Activated CD4-positive, alpha-beta T cell treated with anti-CD3 and anti-CD28 coated beads, Interleukin-2, amount 50 U/mL, for 24 hours (primary cell): ENCODE data around the gene CLASP1.
"Not testable (repeated sequence)": the region's sequence is repeated elsewhere in the genome, so short reads cannot be mapped to it uniquely, and the experiment has no call there.

ENCODE experiments used
- DNase-seq, 2 donors: peaks; one replicate each; pipeline ENCODE4 v3.0.0-alpha.2; 2020; ENCODE audit warnings: low read depth in 1 of 2, low spot score in 1 of 2

CLASP1 gene

DNA sequence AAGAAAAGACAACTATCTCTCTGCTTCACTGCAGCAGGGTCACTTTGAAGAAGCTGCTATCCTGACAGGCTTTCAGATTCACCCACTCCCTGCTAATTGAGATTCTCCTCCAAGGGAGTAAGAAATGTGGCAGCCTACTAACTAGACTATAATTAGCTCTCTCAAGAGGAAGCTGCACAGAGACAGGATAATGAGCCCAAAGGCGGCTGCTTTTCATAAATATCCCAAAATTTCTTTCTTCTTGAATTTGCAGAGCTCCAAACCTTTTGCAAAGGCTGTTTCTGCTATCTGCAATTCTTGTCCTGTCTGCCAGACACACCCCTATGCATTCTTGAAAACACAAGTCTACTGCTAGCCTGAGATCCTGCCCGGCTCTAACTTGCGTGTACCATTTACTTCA lies 172.6 kb downstream of the CLASP1 start:
- DNase-seq, result no peak

DNA sequence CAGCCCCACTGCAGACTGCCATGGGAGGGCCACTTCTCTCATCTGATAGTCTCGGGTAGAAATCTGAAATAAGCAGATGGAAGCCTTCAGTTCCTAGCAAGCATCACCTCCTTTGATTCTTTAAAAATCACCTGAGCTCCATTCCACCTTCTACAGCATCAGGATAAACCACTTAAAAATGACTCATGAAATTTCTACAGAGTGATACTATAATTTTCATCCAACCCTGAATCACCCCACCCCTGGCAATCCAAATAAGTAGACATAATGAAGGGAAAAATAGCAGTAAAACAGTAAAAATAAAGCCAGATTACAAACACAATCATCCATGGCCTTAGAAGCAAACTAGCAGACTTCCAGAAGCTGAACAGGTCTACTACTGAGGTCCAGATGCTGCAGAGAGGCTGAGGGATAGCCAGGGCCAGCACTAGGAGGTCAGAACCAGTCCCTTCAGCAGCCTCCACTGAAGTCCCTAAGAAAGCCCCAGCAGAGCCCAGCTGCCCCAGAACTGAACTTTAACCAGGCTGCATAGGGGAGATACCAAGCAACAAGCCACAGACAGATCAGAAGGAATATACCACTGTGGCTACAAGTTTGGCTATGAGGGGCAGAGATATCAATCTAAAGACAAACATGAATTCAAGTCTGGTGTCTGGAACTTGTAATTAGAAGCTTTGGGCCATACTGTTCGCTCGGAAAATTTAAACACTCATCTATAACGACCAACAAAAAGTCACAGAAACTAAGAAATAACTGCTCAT lies 173.3 kb downstream of the CLASP1 start:
- no peak for DNase-seq

DNA sequence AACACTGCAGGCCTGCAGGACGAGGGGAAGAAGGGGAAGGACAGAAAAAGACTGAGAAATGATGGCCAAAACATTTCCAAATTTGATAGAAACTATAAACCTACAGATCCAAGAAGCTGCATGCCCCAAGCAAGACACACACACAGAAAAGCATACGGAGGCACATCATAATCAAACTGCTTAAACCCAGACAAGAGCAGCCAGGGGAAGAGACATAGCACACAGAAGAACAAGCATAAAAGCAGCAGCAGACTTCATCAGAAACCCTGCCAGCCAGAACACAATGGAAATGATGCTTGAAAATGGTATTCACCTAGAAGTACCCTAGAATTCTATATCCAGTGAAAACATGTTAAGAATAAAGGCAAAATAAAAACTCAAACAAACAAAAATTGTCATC lies 175.8 kb downstream of the CLASP1 start:
- DNase-seq, result no peak

DNA sequence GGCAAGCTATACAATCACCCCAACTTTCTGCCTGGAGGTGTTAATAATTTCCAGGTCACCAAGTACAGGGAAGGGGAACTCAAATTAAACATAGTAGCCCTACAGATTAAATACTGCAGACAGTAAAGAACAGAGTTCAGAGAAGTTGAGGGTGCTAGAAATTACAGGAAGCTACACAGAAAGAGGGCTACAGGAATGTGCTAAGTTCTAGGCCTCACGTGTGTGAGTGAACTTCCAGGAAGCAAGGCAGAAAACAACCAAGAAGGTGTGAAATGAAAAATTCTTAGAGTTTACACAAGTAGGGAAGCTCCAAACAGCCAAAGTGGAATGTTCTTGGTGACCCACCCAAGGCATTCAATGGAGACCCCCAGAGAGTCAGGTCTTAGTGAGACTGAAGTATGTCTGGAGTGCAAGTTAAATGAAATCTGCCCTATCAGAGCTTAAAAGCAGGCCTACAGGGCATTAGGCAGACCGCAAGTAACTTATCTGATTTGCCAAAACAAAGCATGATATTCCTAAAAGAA lies 176.7 kb downstream of the CLASP1 start:
- no peak for DNase-seq

GRCh38 chr2:121471532-121472469 lies 177.5 kb downstream of the CLASP1 start:
- DNase-seq, result no peak

GRCh38 chr2:121470917-121471316 lies 178.3 kb downstream of the CLASP1 start:
- no peak for DNase-seq

DNA sequence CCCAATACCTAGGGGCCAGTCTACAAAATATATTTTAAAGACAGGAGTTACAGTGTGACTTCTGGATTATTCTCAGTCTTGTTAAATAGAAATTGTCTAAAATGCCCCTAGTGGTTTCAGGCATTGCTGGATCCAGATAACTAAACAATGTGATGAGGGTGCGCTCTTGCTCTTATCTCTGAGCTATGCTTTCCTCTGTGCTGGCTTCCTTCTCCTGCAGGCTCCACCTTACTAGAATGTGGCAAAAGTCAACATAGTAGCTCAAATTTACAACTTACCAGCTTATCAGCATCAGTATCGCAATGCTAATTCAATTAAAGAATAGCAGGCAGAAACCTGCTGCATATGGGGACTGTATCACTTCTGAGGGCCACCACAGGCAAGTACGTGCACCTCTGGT lies 179.9 kb downstream of the CLASP1 start:
- no peak for DNase-seq

GRCh38 chr2:121468936-121469335 lies 180.3 kb downstream of the CLASP1 start:
- DNase-seq, result no peak

DNA sequence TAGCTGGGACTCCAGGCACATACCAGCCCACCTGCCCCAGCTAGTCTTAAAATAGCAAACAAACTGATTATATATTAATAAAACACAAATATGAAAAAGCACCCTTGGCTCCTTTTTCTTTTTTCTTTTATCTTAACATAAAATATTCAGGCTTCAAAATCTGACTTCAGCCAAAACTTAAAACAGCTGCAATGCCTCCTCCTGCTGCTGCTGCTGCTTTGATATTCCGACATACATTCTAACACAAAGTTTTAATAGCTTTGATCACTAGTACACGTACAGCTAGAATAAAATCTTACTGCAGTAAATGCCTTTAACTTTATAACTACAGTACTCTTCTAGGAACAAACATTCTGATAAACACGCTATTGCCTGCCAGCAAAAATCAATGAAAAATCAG lies 190.0 kb downstream of the CLASP1 start:
- DNase-seq, result no peak

DNA sequence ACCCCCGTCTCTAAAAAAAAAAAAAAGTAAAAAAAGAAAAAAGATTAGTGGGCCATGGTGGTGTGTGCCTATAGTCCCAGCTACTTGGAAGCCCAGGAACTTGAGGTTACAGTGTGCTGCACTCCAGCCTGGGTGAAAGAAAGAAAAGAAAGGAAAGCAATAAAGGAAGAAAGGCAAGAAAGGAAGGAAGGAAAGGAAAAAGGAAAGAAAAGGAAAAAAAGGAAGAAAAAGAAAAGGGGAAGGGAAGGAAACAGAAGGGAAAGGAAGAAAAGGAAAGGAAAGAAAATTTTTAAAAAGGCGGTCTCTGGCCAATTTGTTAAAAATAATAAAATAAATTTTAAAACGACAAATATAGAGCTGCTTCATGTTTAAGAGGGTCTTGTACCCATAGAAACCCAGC lies 192.9 kb downstream of the CLASP1 start:
- no peak for DNase-seq

DNA sequence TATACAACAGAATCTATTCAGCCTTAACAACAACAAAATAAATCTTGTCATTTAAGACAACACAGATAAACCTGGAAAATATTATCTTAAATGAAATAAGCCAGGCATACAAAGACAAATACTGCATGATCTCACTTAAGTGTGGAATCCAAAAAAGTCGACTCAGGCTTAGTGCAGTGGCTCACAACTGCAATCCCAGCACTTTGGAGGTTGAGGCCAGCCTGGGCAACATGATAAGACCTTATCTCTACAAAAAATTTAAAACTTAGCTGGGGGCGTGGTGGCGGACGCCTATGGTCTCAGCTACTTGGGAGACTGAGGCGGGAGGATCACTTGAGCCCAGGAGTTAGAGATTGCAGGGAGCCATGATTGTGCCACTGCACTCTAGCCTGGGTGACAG lies 193.8 kb downstream of the CLASP1 start:
- no peak for DNase-seq

DNA sequence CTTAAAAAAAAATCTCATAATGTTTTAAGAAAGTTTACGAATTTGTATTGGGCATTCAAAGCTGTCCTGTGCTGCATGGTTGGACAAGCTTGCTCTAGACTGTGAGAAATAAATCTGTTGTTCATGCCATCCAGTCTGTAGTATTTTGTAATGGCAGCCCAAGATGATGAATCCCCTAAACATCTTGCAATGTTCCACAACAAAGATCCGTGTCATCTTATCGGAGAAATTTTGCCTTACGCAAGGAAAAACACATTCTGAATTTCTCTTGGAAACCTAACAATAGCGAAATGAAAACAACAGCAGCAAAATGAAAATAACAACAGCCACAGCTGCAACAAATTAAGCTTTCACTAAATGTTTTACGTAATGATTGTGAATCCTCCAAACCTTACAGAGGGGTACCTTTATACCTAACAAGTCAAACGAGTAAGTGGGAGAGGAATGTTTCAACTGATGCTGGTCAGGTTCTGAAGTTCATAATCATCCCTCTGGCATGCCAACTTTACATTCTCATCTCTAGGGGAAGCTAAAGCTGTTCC lies 194.6 kb downstream of the CLASP1 start:
- DNase-seq, result no peak

- DNase-seq, result no peak
Observed at GRCh38 chr2:121451398-121451797, 197.9 kb downstream of the CLASP1 start.

DNA sequence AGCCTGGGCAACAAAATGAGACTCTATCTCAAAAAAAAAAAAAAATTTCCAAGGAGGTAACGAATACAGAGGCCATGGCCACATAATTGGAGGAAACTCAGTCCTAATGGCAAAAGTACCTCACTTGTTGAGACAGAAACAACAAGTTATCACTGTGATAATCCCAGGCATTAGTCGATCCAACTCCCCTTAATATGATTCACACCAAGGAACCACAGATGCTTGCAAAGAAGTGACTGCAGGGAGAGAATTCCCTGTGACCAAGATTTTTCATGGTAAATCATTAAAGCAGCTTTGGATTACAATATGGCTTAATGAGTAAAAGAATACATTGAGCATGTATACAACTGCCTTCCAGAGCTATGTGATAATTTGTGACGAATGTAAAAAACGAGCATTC lies 199.0 kb downstream of the CLASP1 start:
- no peak for DNase-seq

DNA sequence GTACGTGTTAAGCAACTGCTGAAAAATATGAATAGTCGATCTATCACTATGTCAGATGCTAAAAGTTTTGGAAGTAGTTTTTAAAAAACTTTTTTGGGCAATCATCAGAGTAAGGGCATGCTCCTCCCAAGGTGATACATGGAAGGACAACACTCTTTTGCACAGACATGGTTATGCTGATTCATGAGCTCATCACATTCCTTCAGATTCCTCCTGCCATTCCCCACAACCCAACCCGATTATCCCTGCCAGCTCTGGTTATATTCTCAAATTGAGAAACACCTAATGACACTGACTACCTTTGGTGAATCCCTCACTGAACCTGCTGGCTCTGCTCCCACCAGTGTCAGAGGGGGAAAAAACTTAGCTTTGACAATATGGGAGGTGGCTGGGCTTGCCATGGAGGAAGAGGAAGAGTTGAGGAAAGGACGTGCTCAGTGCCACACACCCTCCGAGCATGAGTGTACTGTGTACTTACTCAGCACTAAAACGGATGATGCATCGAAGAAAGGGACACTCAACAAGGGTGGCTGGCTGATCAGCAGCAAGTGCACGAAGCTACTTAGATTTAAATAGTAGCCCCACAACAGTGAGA lies 202.5 kb downstream of the CLASP1 start:
- DNase-seq, result no peak

DNA sequence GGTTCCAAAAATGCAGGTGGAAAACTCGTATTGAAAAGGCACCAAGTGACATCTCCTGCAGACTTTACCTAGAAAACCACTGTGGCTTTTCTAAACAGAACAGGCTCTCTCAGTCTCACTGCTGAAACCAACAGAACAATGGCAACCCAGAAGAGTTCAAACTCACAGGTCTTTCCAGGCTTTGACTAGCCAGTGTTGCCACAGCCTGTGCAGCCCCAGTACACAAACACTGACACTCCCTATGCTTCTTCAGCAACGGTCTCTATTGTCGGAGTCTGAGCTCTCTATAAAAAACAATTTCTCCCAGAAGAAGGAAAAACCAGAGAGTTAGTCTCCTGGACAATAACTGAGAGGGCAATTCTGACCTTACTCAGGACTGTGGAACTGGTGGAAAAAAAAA lies 206.4 kb downstream of the CLASP1 start:
- no peak for DNase-seq

DNA sequence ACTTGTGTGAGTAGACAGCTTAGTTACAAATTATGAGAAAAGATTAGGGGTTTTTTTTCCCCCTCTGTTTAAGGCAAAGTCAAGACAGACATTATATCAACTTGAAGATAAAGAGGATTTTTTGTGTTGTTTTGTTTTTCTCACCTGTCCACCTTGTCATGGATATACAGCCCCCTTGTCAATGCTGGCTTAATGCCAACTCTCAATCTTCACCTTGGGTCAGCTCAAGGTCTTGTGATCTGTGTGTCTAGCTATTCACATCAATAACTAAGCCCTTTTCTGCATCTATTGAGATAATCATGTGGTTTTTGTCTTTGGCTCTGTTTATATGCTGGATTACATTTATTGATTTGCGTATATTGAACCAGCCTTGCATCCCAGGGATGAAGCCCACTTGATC lies 211.0 kb downstream of the CLASP1 start:
- DNase-seq, result not testable (repeated sequence)

DNA sequence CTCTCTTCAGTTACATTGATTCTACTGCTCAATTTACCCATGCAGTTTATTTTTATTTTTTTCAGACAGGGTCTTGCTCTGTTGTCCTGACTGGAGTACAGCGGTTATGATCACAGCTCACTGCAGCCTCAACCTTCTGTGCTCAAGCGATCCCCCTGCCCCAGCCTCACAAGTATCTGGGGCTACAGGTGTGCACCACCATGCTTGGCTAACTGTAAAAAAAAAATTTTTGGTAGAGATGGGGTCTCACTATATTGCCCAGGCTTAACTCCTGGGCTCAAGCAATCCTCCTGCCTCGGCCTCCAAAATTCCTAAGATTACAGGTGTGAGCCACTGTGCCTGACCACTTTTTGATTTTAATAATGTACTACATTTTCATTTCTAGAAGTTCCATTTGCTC lies 212.3 kb downstream of the CLASP1 start:
- DNase-seq, result no peak

- no peak for DNase-seq
Observed at GRCh38 chr2:121435790-121436189, 213.5 kb downstream of the CLASP1 start.

DNA sequence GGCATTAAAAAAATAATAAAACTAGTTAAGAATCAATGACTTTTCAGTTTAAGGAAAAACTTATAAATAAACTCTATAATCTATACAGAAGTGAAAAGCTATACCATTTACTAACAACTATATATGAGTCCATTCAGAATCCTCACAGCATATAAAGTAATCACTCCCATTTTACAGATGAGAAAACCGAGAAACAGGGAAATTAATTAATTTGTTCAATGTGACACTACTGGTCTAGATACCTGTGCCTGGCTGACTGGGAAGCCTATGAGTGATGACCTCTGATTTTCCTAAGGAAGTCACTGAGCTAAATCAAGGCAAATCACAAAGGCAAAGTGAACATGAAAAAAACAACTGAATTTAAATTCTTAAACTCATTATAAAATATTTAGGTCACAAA lies 218.0 kb downstream of the CLASP1 start:
- no peak for DNase-seq

DNA sequence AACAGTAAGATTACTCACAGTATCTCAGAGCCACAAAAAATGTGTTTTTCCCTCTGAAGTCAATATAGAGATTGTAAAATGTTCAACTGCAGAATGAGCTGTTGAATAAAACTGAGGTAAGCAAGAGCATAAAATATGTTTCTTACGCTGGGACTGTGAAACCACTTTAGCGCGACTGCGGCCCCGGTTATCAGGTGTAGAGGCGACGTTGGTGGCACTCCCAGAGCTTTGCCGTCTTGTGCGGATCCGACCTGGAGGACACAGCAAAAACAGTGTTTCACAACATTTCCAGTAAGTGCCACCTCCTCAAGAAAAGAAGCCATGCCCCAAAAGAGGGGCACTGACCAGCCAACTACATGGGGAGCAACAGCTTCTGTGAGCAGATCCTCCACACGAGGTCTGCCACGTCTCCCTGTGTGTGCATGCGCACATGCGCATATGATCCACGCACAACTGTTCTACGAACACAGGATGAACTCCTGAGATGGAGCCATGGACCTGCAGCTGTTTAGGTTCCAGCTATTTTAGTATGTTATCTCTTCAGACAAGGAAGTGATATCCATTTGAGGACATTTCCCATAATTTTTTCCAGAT lies 219.2 kb downstream of the CLASP1 start:
- DNase-seq, result no peak
